Measurements from ENCODE around the gene CHST1. TPM values are rescaled to one million over a fixed set of nuclear protein-coding genes. Genes with fewer than 3 reads are reported as not detected.

CHST1 gene
- total and polyA plus RNA-seq, 3 donors from 2014 or later = 6.2 to 17.1 (median 10.6) TPM

GRCh38 chr11:45658292-45658991 lies 7.0 kb downstream of the CHST1 start:
- H3K9me3 ChIP-seq = no peaks in the 10 kb centered on the region
- peak; percentile 68 for DNase-seq

GRCh38 chr11:45657496-45658260 lies 7.7 kb downstream of the CHST1 start:
- Histone ChIP-seq H3K36me3 (ENCODE audit: low read depth, missing control alignments) (no peaks in the 10 kb centered on the region), H3K27ac (peak overlapping the region in 1 of 2 donors; percentile 69), H3K9me3 (no peaks in the 10 kb centered on the region), H3K27me3 (no peaks in the 10 kb centered on the region), H3K4me3 (no peak overlapping the region), H3K4me1 (peaks cover 5% of the 10 kb centered on the region)
- 92 to 94% methylated on average over 5 to 8 of the region's 8 CpGs for WGBS, 2 donors
- TF ChIP-seq POLR2A (IDR thresholded peaks at IDR 0.05) = no peak
- no peak for TF ChIP-seq CTCF (IDR thresholded peaks at IDR 0.05)
- no peak for DNase-seq
- intact Hi-C loops (cut with DNase I; ENCODE audit: low total_unique reads) = no loop called here

More at GRCh38 chr11:45658292-45658991, 7.0 kb downstream of the CHST1 start:
- intact Hi-C loops (cut with DNase I; ENCODE audit: low total_unique reads) = no loop called here
- Histone ChIP-seq H3K4me3 (no peak overlapping the region), H3K36me3 (ENCODE audit: low read depth, missing control alignments) (no peaks in the 10 kb centered on the region), H3K27ac (peak overlapping the region in 1 of 2 donors; percentile 69), H3K4me1 (peaks cover 5% of the 10 kb centered on the region), H3K27me3 (no peaks in the 10 kb centered on the region)
- WGBS, 2 donors = 33 to 54% methylated on average over 5 to 19 of the region's 19 CpGs
- TF ChIP-seq POLR2A (IDR thresholded peaks at IDR 0.05) (no peak), CTCF (IDR thresholded peaks at IDR 0.05) (no peak)

- TF ChIP-seq POLR2A (IDR thresholded peaks at IDR 0.05) = no peak
- no peak for TF ChIP-seq CTCF (IDR thresholded peaks at IDR 0.05)
- DNase-seq = no peak
- Histone ChIP-seq H3K27ac (no peak overlapping the region), H3K4me3 (no peak overlapping the region), H3K4me1 (peaks cover 5% of the 10 kb centered on the region), H3K27me3 (no peaks in the 10 kb centered on the region), H3K36me3 (ENCODE audit: low read depth, missing control alignments) (no peaks in the 10 kb centered on the region), H3K9me3 (no peaks in the 10 kb centered on the region)
- intact Hi-C loops (cut with DNase I; ENCODE audit: low total_unique reads) = no loop called here
- 84 to 96% methylated on average over 6 of the region's 6 CpGs for WGBS, 2 donors
These were observed 9.6 kb downstream of the CHST1 start for GRCh38 chr11:45655831-45656230.

- Histone ChIP-seq H3K4me3 (no peak overlapping the region), H3K27ac (no peak overlapping the region), H3K4me1 (peaks cover 5% of the 10 kb centered on the region), H3K36me3 (ENCODE audit: low read depth, missing control alignments) (no peaks in the 10 kb centered on the region), H3K9me3 (no peaks in the 10 kb centered on the region), H3K27me3 (no peaks in the 10 kb centered on the region)
- intact Hi-C loops (cut with DNase I; ENCODE audit: low total_unique reads) = no loop called here
- DNase-seq = peak; percentile 84
- WGBS, 2 donors = 5 to 28% methylated on average over 3 to 16 of the region's 16 CpGs
- TF ChIP-seq POLR2A (IDR thresholded peaks at IDR 0.05) (no peak), CTCF (IDR thresholded peaks at IDR 0.05) (peak; percentile 76 to 90 (median 84))
These were observed 10.1 kb downstream of the CHST1 start for GRCh38 chr11:45655347-45655756.

Data from testis (tissue), 3 donors.